ENCODE results near the gene WRAP53. TPM values are rescaled to one million over a fixed set of nuclear protein-coding genes. Genes with fewer than 3 reads are reported as not detected.

Gene WRAP53
- total and polyA plus RNA-seq, 12 donors: 3.8 to 12.1 (median 4.9) TPM

DNA sequence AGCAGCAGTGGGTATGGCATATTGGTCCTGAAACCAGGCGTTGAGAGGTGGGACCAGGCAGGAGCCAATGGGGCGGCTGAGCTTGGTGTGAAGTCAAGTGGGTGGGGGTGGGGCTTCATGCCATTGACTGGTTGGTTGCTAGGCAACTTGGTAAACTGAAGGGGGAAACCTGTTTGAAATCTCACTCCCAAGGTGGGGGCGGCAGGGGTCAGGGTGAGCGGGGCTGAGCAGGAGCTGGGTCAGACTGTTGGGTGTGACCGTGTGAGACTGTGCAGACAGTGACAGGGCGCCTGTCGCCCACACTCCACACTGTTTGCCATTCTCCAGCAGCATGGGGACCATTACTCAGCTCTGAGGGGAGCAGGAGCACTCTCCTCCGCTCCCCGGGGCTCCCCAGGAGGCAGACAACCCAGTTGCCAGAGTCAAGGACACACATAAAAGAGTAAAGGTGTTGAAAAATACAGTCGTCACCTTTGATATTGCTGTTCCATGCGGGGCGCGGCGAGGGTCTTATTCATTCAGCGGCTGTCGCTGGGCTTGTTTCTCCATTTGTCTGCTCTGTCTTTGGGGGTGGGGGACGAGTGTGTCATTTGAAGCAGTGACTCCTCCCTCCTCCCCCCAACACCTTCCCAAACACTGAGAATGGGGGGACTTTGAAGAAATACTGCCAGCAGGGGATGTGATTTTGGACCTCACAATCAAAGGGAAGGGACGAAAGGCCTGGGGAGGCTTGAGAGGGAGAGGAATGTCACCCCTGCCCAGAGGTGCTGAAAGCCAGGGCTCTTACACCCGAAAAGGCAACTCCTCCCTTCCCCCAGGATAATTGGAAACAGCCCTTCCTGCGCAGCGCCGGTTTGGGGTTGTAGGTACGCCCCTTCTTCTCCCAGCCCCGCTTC is 15.6 kb downstream of the WRAP53 start:
- Histone ChIP-seq H3K4me1 (peaks cover 7 to 26% (median 16%) of the 10 kb centered on the region in 9 donors), H3K36me3 (peaks cover 0 to 32% (median 8%) of the 10 kb centered on the region in 9 donors), H3K27ac (no peak overlapping the region), H3K9me3 (no peaks in the 10 kb centered on the region), H3K4me3 (peak overlapping the region in 3 of 10 donors; percentile 10 to 57 (median 46)), H3K27me3 (peaks cover 5 to 50% (median 41%) of the 10 kb centered on the region in 7 donors)
- WGBS, 2 donors: 22 to 37% methylated on average over 24 of the region's 24 CpGs
- ATAC-seq: peak; percentile 36 to 77 (median 62)
- intact Hi-C loops (cut with DNase I): no loop called here
- TF ChIP-seq, protein P1, sequence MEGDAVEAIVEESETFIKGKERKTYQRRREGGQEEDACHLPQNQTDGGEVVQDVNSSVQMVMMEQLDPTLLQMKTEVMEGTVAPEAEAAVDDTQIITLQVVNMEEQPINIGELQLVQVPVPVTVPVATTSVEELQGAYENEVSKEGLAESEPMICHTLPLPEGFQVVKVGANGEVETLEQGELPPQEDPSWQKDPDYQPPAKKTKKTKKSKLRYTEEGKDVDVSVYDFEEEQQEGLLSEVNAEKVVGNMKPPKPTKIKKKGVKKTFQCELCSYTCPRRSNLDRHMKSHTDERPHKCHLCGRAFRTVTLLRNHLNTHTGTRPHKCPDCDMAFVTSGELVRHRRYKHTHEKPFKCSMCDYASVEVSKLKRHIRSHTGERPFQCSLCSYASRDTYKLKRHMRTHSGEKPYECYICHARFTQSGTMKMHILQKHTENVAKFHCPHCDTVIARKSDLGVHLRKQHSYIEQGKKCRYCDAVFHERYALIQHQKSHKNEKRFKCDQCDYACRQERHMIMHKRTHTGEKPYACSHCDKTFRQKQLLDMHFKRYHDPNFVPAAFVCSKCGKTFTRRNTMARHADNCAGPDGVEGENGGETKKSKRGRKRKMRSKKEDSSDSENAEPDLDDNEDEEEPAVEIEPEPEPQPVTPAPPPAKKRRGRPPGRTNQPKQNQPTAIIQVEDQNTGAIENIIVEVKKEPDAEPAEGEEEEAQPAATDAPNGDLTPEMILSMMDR (IDR thresholded peaks at IDR 0.05): no peak
- no peak for DNase-seq

DNA sequence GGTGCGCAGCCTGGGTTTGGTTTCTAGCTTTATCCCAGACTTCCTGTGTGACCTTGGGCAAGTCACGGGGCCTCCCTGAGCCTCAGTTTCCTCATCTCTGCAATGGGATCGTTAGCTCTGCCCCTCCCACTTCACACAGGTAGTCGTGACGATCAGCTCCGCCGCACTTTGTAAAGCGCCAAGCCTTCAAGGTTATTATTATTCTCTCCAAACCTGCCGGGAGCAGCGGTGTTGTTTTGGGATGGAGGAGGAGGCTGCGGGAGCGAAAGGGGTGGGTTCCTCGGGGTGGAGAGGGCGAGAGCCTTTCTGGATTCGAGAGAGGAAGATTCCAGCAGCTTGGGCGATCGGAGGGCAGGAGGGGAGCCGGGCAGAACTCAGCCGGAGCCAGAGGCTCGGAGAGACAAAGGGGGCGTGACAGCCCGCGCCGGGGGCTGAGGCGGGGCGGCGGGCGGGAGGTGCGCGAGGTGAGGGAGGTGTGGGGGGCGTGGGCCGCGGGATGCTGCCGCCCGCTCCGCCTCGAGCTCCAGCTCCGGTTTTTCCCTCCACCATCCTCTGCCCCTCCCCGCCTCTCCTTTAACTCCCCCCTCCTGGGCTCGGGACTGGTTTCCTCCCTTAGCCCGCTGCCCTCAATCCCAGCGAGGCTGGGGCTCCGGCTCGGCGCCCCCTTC is 16.5 kb downstream of the WRAP53 start, which contains the start of gene EFNB3:
Gene EFNB3, plus strand, starts transcription at position 602 of the 668 bp plus-strand sequence. CDS start 397 bp downstream, outside the sequence.
- no peaks in the 10 kb centered on the region for H3K9me3 ChIP-seq
- TF ChIP-seq, protein P1 (IDR thresholded peaks at IDR 0.05): no peak
- peak within 1 kb of the TSS; percentile 8 to 57 (median 44) for H3K4me3 ChIP-seq
- peaks cover 0 to 32% (median 8%) of the 10 kb centered on the region in 9 donors for H3K36me3 ChIP-seq
- WGBS, 2 donors: 1% methylated on average over 45 of the region's 45 CpGs
- no peak within 1 kb of the TSS for H3K27ac ChIP-seq
- H3K27me3 ChIP-seq: peaks cover 5 to 50% (median 41%) of the 10 kb centered on the region in 7 donors
- DNase-seq (no peak), ATAC-seq (peak in 5 of 8 donors; percentile 12 to 61 (median 31))
- intact Hi-C loops (cut with DNase I): no loop called here
- peaks cover 7 to 26% (median 16%) of the 10 kb centered on the region in 9 donors for H3K4me1 ChIP-seq

DNA sequence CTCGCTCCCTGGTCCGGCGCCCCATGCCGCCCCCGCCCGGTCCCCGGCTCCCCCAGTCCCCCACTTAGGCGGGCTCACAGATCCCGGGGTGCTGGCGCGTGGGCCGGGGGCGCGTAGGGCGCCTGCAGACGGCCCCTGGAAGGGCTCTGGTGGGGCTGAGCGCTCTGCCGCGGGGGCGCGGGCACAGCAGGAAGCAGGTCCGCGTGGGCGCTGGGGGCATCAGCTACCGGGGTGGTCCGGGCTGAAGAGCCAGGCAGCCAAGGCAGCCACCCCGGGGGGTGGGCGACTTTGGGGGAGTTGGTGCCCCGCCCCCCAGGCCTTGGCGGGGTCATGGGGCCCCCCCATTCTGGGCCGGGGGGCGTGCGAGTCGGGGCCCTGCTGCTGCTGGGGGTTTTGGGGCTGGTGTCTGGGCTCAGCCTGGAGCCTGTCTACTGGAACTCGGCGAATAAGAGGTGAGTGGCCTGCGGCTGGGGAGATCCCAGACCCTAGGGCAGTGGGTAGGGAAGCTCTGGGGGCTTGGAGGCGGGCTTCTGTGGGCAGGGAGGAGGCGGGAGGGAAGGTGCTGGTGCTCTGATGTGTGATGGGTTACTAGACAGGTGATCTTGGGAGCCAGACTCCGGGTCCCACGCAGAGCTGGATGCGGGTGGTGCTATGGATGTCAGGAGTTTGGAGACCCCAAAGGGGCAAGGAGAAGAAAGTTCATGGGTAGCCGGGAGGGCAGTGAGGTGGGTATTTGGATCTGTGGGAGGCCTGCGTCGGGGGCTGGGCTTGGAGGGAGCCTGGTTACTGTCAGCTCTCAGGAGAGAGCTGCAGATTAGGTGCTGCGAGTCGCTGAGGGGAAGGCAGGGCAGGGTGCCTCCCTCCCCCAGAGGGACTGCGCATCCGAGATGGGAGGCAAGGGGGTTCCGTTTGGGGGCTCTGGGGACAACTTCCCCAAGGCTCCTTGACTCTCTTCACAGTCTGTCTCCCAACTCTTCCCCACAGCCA is 17.3 kb downstream of the WRAP53 start:
- intact Hi-C loops (cut with DNase I): no loop called here
- TF ChIP-seq, protein P1 (IDR thresholded peaks at IDR 0.05): no peak
- no peaks in the 10 kb centered on the region for H3K9me3 ChIP-seq
- peak in 1 of 8 donors; percentile 38 for ATAC-seq
- peak overlapping the region; percentile 8 to 57 (median 44) for H3K4me3 ChIP-seq
- peaks cover 0 to 26% (median 8%) of the 10 kb centered on the region in 9 donors for H3K36me3 ChIP-seq
- peaks cover 5 to 56% (median 41%) of the 10 kb centered on the region in 7 donors for H3K27me3 ChIP-seq
- DNase-seq: no peak
- 4 to 5% methylated on average over 41 to 50 of the region's 50 CpGs for WGBS, 2 donors
- no peak overlapping the region for H3K27ac ChIP-seq
- peaks cover 7 to 26% (median 20%) of the 10 kb centered on the region in 9 donors for H3K4me1 ChIP-seq
